ENCODE data around the gene LYST. TPM values are rescaled to one million over a fixed set of nuclear protein-coding genes. Genes with fewer than 3 reads are reported as not detected.
"Not testable (repeated sequence)": the region's sequence is repeated elsewhere in the genome, so short reads cannot be mapped to it uniquely, and the experiment has no call there.

Gene LYST
- polyA plus RNA-seq, 3 donors = 46.3 to 128 (median 67.9) TPM

- Mint-ChIP-seq H3K4me3 (no peak overlapping the region), H3K27me3 (ENCODE audit: low read depth in 3 of 3) (peaks cover 0 to 2% (median 0%) of the 10 kb centered on the region in 3 donors), H3K36me3 (peaks cover 66 to 78% of the 10 kb centered on the region in 2 donors), H3K4me1 (no peaks in the 10 kb centered on the region), H3K27ac (peak overlapping the region in 2 of 7 donors; percentile 18 to 24), H3K9me3 (no peaks in the 10 kb centered on the region)
- no peaks in the 10 kb centered on the region for H3K4me1 ChIP-seq (ENCODE audit: control insufficient read depth in 1 of 2, insufficient read depth in 2 of 2, low read length in 2 of 2)
- no peak overlapping the region for H3K4me2 ChIP-seq (replicated peaks; ENCODE audit: extremely low read depth, low read length, poor library complexity, severe bottlenecking)
- peaks cover 97% of the 10 kb centered on the region for H4K20me1 ChIP-seq (ENCODE audit: insufficient read depth, low read length)
- no peaks in the 10 kb centered on the region for H3K27me3 ChIP-seq (ENCODE audit: control insufficient read depth in 2 of 2, insufficient read depth in 2 of 2, low read length in 2 of 2)
- H3K9ac ChIP-seq (ENCODE audit: insufficient read depth, low read length, poor library complexity, severe bottlenecking) = no peak overlapping the region
- DNase-seq = no peak
- peak overlapping the region in 1 of 2 donors; percentile 63 for H3K27ac ChIP-seq (ENCODE audit: low read depth in 1 of 2, low read length in 2 of 2)
- no peak overlapping the region for H3K4me3 ChIP-seq (replicated peaks in 1 of 3; ENCODE audit: low read depth in 2 of 3, low read length in 3 of 3)
- H3K9me3 ChIP-seq (replicated peaks in 1 of 2; ENCODE audit: control insufficient read depth in 1 of 2, insufficient read depth in 1 of 2, low read length in 2 of 2) = no peaks in the 10 kb centered on the region
- peaks cover 96 to 99% of the 10 kb centered on the region in 2 donors for H3K36me3 ChIP-seq (replicated peaks in 1 of 2; ENCODE audit: control insufficient read depth in 1 of 2, insufficient read depth in 2 of 2, low read length in 2 of 2)
- no peak overlapping the region for H2AFZ ChIP-seq (ENCODE audit: insufficient read depth, low read depth, low read length, poor library complexity, severe bottlenecking)
- intact Hi-C loops (cut with micrococcal nuclease) = loop anchor here in 1 of 2 donors (10.0 kb wide), 1 partner anchor 63 kb away; no protein-coding TSS in a partner anchor
- TF ChIP-seq CTCF (IDR thresholded peaks at IDR 0.05) = no peak
- H3K79me2 ChIP-seq (ENCODE audit: insufficient read depth, low read length) = peaks cover 59% of the 10 kb centered on the region
Observed at GRCh38 chr1:235757587-235758096, 109.1 kb downstream of the LYST start.

GRCh38 chr1:235754186-235754585 is 112.5 kb downstream of the LYST start:
- not testable (repeated sequence) for H3K4me2 ChIP-seq (replicated peaks; ENCODE audit: extremely low read depth, low read length, poor library complexity, severe bottlenecking); H2AFZ ChIP-seq (ENCODE audit: insufficient read depth, low read depth, low read length, poor library complexity, severe bottlenecking); H3K4me1 ChIP-seq (ENCODE audit: control insufficient read depth in 1 of 2, insufficient read depth in 2 of 2, low read length in 2 of 2); H3K9me3 Mint-ChIP-seq; H3K27me3 Mint-ChIP-seq (ENCODE audit: low read depth in 3 of 3); H3K9me3 ChIP-seq (replicated peaks in 1 of 2; ENCODE audit: control insufficient read depth in 1 of 2, insufficient read depth in 1 of 2, low read length in 2 of 2); H3K4me3 Mint-ChIP-seq; H3K27me3 ChIP-seq (ENCODE audit: control insufficient read depth in 2 of 2, insufficient read depth in 2 of 2, low read length in 2 of 2); DNase-seq; H3K9ac ChIP-seq (ENCODE audit: insufficient read depth, low read length, poor library complexity, severe bottlenecking); H3K4me3 ChIP-seq (replicated peaks in 1 of 3; ENCODE audit: low read depth in 2 of 3, low read length in 3 of 3); H3K4me1 Mint-ChIP-seq
- Mint-ChIP-seq H3K36me3 (peaks cover 67 to 83% of the 10 kb centered on the region in 2 donors), H3K27ac (peak overlapping the region in 3 of 7 donors; percentile 35 to 86 (median 82))
- peaks cover 56% of the 10 kb centered on the region for H3K79me2 ChIP-seq (ENCODE audit: insufficient read depth, low read length)
- 0% methylated on average over 1 of the region's 3 CpGs for WGBS (ENCODE audit: insufficient coverage)
- intact Hi-C loops (cut with micrococcal nuclease) = loop anchor here in 1 of 2 donors (10.0 kb wide), 1 partner anchor 59 kb away; no protein-coding TSS in a partner anchor
- H3K27ac ChIP-seq (ENCODE audit: low read depth in 1 of 2, low read length in 2 of 2) = peak overlapping the region in 1 of 2 donors; percentile 4
- peaks cover 99% of the 10 kb centered on the region in 2 donors for H3K36me3 ChIP-seq (replicated peaks in 1 of 2; ENCODE audit: control insufficient read depth in 1 of 2, insufficient read depth in 2 of 2, low read length in 2 of 2)
- H4K20me1 ChIP-seq (ENCODE audit: insufficient read depth, low read length) = peaks cover 97% of the 10 kb centered on the region

Data from CD14-positive monocyte (primary cell).